ENCODE data around the gene CAMK1D. TPM values are rescaled to one million over a fixed set of nuclear protein-coding genes. Genes with fewer than 3 reads are reported as not detected.

Gene CAMK1D
- total RNA-seq, 1 donor from 2014 or later: 22.5 TPM

DNA sequence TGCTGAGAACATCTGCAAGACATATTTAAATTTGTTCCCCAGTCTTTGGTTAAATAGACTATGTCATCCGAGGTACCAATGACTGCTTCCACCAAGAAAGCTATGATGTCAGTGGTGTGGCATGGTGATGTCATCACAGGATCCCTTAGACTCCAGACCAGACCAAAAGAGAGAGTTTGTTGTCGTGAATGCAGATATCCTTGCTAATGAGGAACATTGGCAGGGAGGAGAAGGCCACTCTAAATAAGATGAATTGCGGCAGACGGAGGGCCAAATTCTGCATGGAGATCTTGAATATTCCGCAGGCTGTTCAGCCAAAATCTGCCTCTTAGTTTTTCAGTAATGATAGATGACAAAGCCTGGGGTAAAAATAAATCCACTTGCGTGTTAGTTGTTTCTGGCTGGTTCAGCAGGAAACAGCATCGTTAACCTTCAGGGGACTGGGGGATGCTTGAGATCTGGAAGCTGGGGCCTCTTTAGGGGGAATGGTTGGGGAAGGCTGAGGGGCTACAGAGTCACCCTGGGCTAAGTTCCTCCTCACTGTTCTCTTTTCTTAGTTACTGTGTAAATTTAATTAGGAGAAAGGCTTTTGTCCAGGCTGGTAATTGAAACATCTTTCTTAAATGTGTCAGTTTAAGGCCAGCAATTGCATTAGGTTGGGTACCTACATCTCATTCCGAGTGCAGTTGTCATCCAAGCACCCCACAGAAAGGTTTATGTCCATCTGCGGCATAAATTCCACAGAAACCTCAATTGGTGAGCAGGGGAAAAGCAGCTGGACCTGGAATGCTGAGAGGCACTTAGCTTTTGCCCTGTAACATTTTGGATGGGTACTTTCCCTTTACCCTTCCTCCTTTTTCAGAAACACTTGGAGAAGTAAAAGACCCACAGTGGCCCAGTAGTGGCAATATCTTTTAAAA, 11.6 kb upstream of the CAMK1D start:
- no peak overlapping the region for H3K27ac ChIP-seq
- ATAC-seq (no peak), DNase-seq (no peak)
- no peaks in the 10 kb centered on the region for H3K9me3 ChIP-seq
- H3K36me3 ChIP-seq: no peaks in the 10 kb centered on the region
- TF ChIP-seq, protein P1, sequence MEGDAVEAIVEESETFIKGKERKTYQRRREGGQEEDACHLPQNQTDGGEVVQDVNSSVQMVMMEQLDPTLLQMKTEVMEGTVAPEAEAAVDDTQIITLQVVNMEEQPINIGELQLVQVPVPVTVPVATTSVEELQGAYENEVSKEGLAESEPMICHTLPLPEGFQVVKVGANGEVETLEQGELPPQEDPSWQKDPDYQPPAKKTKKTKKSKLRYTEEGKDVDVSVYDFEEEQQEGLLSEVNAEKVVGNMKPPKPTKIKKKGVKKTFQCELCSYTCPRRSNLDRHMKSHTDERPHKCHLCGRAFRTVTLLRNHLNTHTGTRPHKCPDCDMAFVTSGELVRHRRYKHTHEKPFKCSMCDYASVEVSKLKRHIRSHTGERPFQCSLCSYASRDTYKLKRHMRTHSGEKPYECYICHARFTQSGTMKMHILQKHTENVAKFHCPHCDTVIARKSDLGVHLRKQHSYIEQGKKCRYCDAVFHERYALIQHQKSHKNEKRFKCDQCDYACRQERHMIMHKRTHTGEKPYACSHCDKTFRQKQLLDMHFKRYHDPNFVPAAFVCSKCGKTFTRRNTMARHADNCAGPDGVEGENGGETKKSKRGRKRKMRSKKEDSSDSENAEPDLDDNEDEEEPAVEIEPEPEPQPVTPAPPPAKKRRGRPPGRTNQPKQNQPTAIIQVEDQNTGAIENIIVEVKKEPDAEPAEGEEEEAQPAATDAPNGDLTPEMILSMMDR (IDR thresholded peaks at IDR 0.05): no peak
- peaks cover 13% of the 10 kb centered on the region for H3K4me1 ChIP-seq
- intact Hi-C loops (cut with DNase I): no loop called here
- H3K27me3 ChIP-seq (ENCODE audit: low read depth): no peaks in the 10 kb centered on the region
- no peak overlapping the region for H3K4me3 ChIP-seq

DNA sequence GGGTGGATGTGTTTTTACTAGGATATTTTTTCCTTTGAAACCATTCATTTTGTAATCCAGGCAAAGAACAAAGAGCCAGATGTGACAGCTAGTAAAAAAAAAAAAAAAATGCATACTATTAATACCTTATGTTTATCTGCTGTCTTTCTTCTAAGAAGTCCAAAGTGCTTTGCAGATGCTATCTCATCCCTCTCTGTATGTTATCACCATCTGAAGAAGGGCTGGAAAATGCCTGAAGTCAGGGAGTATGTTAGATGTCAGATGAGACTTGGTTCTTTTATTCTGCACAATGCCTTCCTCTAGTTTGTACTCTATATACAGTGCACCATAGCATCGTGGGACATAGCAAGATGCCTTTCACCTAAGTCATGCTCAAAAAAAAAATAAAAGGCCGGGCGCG, 10.4 kb upstream of the CAMK1D start:
- intact Hi-C loops (cut with DNase I): no loop called here
- DNase-seq (no peak), ATAC-seq (no peak)
- no peak overlapping the region for H3K27ac ChIP-seq
- H3K4me3 ChIP-seq: no peak overlapping the region
- H3K36me3 ChIP-seq: no peaks in the 10 kb centered on the region
- H3K9me3 ChIP-seq: no peaks in the 10 kb centered on the region
- TF ChIP-seq, protein P1 (IDR thresholded peaks at IDR 0.05): no peak
- H3K27me3 ChIP-seq (ENCODE audit: low read depth): no peaks in the 10 kb centered on the region
- peaks cover under 1% of the 10 kb centered on the region for H3K4me1 ChIP-seq

DNA sequence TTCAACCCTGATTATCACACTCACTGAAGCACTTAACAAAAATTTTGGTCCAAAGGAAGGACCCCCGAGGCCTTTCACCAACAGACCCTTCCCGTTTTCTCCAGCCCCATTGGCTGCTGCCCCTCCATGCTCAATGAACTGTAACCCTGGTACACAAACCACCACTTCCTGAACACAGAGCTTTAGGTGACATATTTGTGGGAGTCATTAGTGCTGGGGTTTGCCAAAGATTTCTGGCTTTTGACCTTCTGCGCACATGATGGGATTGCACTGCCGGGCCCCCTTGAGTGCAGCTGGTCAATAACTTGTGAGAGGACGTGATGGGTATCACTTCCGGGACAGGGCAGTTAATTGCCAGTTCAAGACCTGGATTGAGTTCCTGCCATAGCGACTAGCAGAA, 9.0 kb upstream of the CAMK1D start:
- Histone ChIP-seq H3K4me1 (no peaks in the 10 kb centered on the region), H3K27ac (no peak overlapping the region), H3K4me3 (no peak overlapping the region), H3K9me3 (no peaks in the 10 kb centered on the region), H3K36me3 (no peaks in the 10 kb centered on the region), H3K27me3 (ENCODE audit: low read depth) (no peaks in the 10 kb centered on the region)
- TF ChIP-seq, protein P1 (IDR thresholded peaks at IDR 0.05): no peak
- intact Hi-C loops (cut with DNase I): no loop called here
- no peak for ATAC-seq
- no peak for DNase-seq

- TF ChIP-seq, protein P1 (IDR thresholded peaks at IDR 0.05): no peak
- H3K36me3 ChIP-seq: no peaks in the 10 kb centered on the region
- no peaks in the 10 kb centered on the region for H3K4me1 ChIP-seq
- H3K9me3 ChIP-seq: no peaks in the 10 kb centered on the region
- H3K27me3 ChIP-seq (ENCODE audit: low read depth): no peaks in the 10 kb centered on the region
- DNase-seq (no peak), ATAC-seq (no peak)
- intact Hi-C loops (cut with DNase I): no loop called here
- no peak overlapping the region for H3K4me3 ChIP-seq
- no peak overlapping the region for H3K27ac ChIP-seq
Measured at GRCh38 chr10:12340937-12341336, 8.4 kb upstream of the CAMK1D start.

GRCh38 chr10:12341526-12341925, 7.8 kb upstream of the CAMK1D start:
- H3K4me1 ChIP-seq: no peaks in the 10 kb centered on the region
- no peaks in the 10 kb centered on the region for H3K27me3 ChIP-seq (ENCODE audit: low read depth)
- ATAC-seq (no peak), DNase-seq (no peak)
- H3K9me3 ChIP-seq: no peaks in the 10 kb centered on the region
- intact Hi-C loops (cut with DNase I): no loop called here
- TF ChIP-seq, protein P1 (IDR thresholded peaks at IDR 0.05): no peak
- H3K36me3 ChIP-seq: no peaks in the 10 kb centered on the region
- H3K4me3 ChIP-seq: no peak overlapping the region
- no peak overlapping the region for H3K27ac ChIP-seq
